ENCODE results near the gene PDXK.
A peak's percentile ranks its signal among the peaks of the same experiment; 100 is the strongest.

Gene PDXK

GRCh38 chr21:43783098-43783700, 64.3 kb downstream of the PDXK start:
- no peak for DNase-seq

GRCh38 chr21:43785134-43785533, 66.2 kb downstream of the PDXK start:
- no peak for DNase-seq

GRCh38 chr21:43786300-43786806, 67.4 kb downstream of the PDXK start:
- no peak for DNase-seq

- DNase-seq, result no peak
Measured at GRCh38 chr21:43786807-43787440, 68.0 kb downstream of the PDXK start.

GRCh38 chr21:43789276-43790009, 70.5 kb downstream of the PDXK start, which contains the start of gene RRP1:
Gene RRP1, plus strand, starts transcription at chr21:43789577. Its CDS starts 53 bp downstream, at chr21:43789630.
- peak; percentile 87 to 96 (median 92) for DNase-seq

GRCh38 chr21:43790010-43790524, 71.1 kb downstream of the PDXK start:
- DNase-seq, result no peak

GRCh38 chr21:43792406-43792805, 73.5 kb downstream of the PDXK start:
- no peak for DNase-seq

- DNase-seq, result no peak
Measured at GRCh38 chr21:43793243-43793642, 74.3 kb downstream of the PDXK start.

- no peak for DNase-seq
Measured at GRCh38 chr21:43794311-43794710, 75.4 kb downstream of the PDXK start.

GRCh38 chr21:43794857-43795256, 75.9 kb downstream of the PDXK start:
- DNase-seq, result no peak

GRCh38 chr21:43797415-43797814, 78.5 kb downstream of the PDXK start:
- no peak for DNase-seq

GRCh38 chr21:43797925-43798715, 79.2 kb downstream of the PDXK start:
- no peak for DNase-seq

GRCh38 chr21:43799301-43799840, 80.4 kb downstream of the PDXK start:
- no peak for DNase-seq

GRCh38 chr21:43800124-43800523, 81.2 kb downstream of the PDXK start:
- no peak for DNase-seq

- DNase-seq, result no peak
Measured at GRCh38 chr21:43800566-43800965, 81.6 kb downstream of the PDXK start.

- no peak for DNase-seq
Measured at GRCh38 chr21:43801006-43801783, 82.3 kb downstream of the PDXK start.

- no peak for DNase-seq
Measured at GRCh38 chr21:43802713-43803313, 83.9 kb downstream of the PDXK start.

GRCh38 chr21:43803558-43804300, 84.8 kb downstream of the PDXK start:
- no peak for DNase-seq

- no peak for DNase-seq
Measured at GRCh38 chr21:43805275-43805800, 86.4 kb downstream of the PDXK start.

GRCh38 chr21:43806017-43806710, 87.2 kb downstream of the PDXK start:
- no peak for DNase-seq

Measured in activated naive CD4-positive, alpha-beta T cell (primary cell).